Right atrium auricular region (tissue), 2 donors: ENCODE data around the gene CHST5. TPM values are rescaled to one million over a fixed set of nuclear protein-coding genes. Genes with fewer than 3 reads are reported as not detected.

ENCODE experiments used
- DNase-seq: peaks from one replicate; pipeline ENCODE4 v3.0.0-alpha.2; 2019; ENCODE audit warnings: low spot score
- H3K27ac ChIP-seq, 2 donors: fragments of 200-600 bp; sonication (generic); 1 replicate in 1 of 2; 2 replicates in 1 of 2; pipeline ENCODE4 v1.5.1; 2016 to 2019
- H3K27me3 ChIP-seq, 2 donors: fragments of 200-600 bp; sonication (generic); one replicate each; pipeline versions ENCODE4 v1.5.1 to v1.6.0; 2017 to 2019
- H3K36me3 ChIP-seq: fragments of 200-600 bp; sonication (generic); one replicate; pipeline ENCODE4 v1.5.1; 2016
- H3K4me1 ChIP-seq, 2 donors: fragments of 200-600 bp; sonication (generic); one replicate each; pipeline versions ENCODE4 v1.5.1 to v1.6.0; 2017 to 2019
- H3K4me3 ChIP-seq, 2 donors: fragments of 200-600 bp; sonication (generic); 1 replicate in 1 of 2; 2 replicates in 1 of 2; pipeline ENCODE4 v1.5.1; 2017 to 2019; ENCODE audit warnings: mild to moderate bottlenecking in 1 of 2, moderate library complexity in 1 of 2
- H3K9me3 ChIP-seq, 2 donors: fragments of 200-600 bp; sonication (generic); one replicate each; pipeline ENCODE4 v1.5.1; 2019
- total RNA-seq, 2 donors: library from RNA; depleted of rRNA; stranded (reverse); fragments of >200 nt; gene quantifications; one replicate each; pipeline ENCODE4 v1.1.0, GENCODE V29; 2016
- TF ChIP-seq, protein P1 (sequence below), 2 donors: fragments of 200-600 bp; sonication (generic); IDR thresholded peaks; one replicate each; pipeline ENCODE4 v1.5.1; 2019; ENCODE audit warnings: antibody characterized with exemption in 2 of 2

CHST5 gene
- total RNA-seq, 2 donors from 2014 or later: 0.16 TPM; not detected in 1

DNA sequence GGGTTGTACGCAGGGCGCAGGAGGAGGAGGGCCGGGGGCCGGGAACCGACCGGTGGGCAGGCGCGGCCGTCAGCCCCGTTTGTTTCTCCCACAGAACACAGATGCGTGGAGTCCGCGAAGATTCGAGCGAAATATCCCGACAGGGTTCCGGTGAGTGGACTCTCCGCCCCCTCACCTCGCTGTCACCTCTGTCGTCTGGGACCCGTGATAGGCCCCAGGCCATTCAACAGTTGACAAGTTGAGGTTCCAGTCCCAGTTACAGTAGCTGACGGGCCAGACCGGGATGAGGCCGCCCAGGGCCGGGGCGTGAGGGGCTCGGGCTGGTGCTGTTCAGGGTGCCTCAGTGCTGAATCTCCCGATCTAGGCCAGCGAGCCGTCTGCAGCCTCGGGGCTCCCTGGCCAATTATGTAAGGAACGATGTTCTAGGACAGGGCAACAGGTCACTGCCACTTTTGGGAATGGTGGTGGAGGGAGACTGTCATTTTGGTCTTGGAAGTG, 30.9 kb upstream of the CHST5 start:
- Histone ChIP-seq H3K9me3 (no peaks in the 10 kb centered on the region), H3K36me3 (peaks cover 36% of the 10 kb centered on the region), H3K4me3 (peak overlapping the region; percentile 83 to 95), H3K27me3 (no peaks in the 10 kb centered on the region), H3K27ac (peak overlapping the region; percentile 80 to 85), H3K4me1 (peaks cover 0 to 60% of the 10 kb centered on the region in 2 donors)
- TF ChIP-seq, protein P1, sequence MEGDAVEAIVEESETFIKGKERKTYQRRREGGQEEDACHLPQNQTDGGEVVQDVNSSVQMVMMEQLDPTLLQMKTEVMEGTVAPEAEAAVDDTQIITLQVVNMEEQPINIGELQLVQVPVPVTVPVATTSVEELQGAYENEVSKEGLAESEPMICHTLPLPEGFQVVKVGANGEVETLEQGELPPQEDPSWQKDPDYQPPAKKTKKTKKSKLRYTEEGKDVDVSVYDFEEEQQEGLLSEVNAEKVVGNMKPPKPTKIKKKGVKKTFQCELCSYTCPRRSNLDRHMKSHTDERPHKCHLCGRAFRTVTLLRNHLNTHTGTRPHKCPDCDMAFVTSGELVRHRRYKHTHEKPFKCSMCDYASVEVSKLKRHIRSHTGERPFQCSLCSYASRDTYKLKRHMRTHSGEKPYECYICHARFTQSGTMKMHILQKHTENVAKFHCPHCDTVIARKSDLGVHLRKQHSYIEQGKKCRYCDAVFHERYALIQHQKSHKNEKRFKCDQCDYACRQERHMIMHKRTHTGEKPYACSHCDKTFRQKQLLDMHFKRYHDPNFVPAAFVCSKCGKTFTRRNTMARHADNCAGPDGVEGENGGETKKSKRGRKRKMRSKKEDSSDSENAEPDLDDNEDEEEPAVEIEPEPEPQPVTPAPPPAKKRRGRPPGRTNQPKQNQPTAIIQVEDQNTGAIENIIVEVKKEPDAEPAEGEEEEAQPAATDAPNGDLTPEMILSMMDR (IDR thresholded peaks at IDR 0.05): no peak
- DNase-seq: no peak

DNA sequence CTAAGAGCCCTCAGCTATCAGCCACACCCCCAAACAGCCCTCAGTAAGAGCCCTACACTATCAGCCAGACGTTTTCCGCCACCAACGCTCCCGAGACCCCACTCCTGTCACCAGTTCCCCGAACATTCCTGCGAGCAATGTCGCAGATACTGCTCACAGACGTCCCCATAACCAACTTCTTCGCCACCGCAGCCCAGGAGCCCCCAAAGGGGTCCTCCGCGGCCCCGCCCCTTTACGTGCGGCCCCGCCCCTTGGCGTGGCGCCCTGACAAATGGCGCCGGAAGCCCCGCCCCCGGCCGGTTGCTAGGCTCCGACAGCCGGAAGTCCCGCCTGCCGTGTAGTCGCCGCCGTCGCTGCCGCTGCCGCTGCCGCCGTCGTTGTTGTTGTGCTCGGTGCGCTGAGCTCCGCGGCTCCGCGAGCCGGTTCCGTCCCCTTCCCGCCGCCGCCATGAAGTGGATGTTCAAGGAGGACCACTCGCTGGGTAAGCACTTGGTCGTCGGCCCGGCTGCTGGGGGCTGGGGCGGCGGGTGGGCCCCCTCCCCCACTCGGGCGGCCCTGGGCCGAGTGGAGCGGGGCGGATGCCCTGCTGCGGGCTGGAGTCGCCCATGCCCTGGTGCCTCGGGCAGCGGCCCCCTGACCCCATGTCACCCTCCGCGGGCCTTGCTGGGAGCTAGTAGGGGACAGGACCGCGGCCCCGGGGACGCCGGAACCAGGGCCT, 30.3 kb upstream of the CHST5 start, which contains the start of gene GABARAPL2:
Gene GABARAPL2, plus strand, starts transcription at position 340 of the 718 bp plus-strand sequence. Its CDS starts 108 bp downstream, at position 448.
- H3K4me1 ChIP-seq: peaks cover 0 to 54% of the 10 kb centered on the region in 2 donors
- H3K27me3 ChIP-seq: no peaks in the 10 kb centered on the region
- peak within 1 kb of the TSS; percentile 80 to 85 for H3K27ac ChIP-seq
- peaks cover 30% of the 10 kb centered on the region for H3K36me3 ChIP-seq
- DNase-seq: peak; percentile 82
- TF ChIP-seq, protein P1 (IDR thresholded peaks at IDR 0.05): no peak
- H3K4me3 ChIP-seq: peak within 1 kb of the TSS; percentile 83 to 95
- no peaks in the 10 kb centered on the region for H3K9me3 ChIP-seq

DNA sequence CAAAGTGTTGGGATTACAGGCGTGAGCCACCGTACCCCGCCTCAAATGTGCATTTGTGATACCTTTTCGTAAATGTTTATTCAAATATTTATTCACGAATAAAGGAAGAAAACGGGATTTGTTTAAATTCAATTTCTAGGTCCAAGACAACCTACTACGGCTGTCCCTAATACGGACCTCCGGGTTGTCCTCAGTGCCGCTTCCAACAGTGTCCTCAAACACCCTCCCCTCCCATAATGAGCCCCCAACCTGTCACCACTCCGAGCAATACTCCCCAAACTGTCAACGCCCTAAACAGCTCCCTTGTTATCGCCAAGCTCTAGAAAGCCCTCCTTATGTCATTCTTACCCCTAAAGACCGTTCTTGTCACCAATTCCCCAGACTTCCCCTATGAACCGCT, 29.7 kb upstream of the CHST5 start:
- H3K9me3 ChIP-seq: no peaks in the 10 kb centered on the region
- peak overlapping the region; percentile 80 to 85 for H3K27ac ChIP-seq
- peaks cover 25% of the 10 kb centered on the region for H3K36me3 ChIP-seq
- no peak for DNase-seq
- TF ChIP-seq, protein P1 (IDR thresholded peaks at IDR 0.05): no peak
- H3K4me1 ChIP-seq: peaks cover 0 to 48% of the 10 kb centered on the region in 2 donors
- no peaks in the 10 kb centered on the region for H3K27me3 ChIP-seq
- H3K4me3 ChIP-seq: peak overlapping the region; percentile 83 to 95

DNA sequence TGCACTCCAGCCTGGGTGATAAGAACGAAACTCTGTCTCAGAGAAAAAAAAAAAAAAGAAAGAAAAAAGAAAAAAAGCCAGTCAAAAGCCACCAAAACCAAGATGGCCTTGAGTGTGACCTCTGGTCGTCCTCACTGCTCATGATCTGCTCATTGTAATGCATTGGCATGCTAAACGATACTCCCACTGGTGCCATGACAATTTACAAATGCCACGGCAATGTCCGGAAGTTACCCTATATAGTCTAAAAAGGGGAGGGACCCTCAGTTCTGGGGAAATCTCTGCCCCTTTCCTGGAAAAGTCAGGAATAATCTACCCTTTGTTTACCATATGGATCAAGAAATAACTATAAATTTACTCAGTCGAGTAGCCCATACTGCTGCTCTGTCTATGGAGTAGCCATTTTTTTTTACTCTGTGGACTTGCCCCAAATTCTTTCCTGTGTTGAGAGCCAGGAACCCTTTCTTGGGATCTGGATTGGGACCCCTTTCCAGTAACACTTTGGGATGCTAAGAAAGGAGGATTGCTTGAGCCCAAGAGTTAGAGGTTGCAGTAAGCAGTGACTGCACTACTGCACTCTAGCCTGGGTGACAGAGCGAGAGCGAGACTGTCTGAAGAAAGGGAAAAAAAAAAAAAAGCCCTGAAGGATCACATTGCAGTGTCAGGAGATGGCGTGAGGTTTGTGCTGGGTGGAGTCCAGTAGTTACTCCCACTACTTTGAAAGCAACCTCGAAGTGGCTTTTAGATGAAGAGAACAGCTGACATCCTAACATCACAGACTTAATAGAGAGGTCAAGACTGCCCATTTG, 23.9 kb upstream of the CHST5 start:
- Histone ChIP-seq H3K4me3 (no peak overlapping the region), H3K27me3 (no peaks in the 10 kb centered on the region), H3K36me3 (no peaks in the 10 kb centered on the region), H3K4me1 (peaks cover 0 to 12% of the 10 kb centered on the region in 2 donors), H3K27ac (peak overlapping the region in 1 of 2 donors; percentile 51), H3K9me3 (no peaks in the 10 kb centered on the region)
- TF ChIP-seq, protein P1 (IDR thresholded peaks at IDR 0.05): no peak
- DNase-seq: no peak

DNA sequence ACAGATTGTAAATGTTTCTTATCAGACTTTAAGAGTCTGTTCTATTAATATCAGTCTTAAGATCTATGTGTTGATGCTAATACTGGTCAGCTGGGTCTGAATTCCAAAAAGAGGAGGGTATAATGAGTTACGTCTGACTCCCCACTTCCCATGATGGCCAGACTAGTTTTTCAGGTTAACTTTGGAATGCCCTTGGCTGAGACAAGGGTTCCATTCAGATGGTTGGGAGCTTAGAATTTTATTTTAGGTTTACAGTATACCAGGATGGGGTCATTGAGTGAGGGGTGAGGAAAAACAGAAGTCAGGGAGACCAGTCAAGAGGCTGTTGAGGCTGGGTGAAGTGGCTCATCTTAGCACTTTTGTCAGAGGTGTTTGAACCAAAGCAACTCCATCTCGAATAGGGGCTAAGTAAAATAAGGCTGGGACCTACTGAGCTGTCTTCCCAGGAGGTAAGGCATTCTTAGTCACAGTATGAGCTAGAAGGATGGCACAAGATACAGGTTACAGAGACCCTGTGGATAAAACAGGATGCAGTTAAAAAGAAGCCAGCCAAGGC, 23.0 kb upstream of the CHST5 start:
- no peaks in the 10 kb centered on the region for H3K36me3 ChIP-seq
- no peak overlapping the region for H3K27ac ChIP-seq
- no peaks in the 10 kb centered on the region for H3K9me3 ChIP-seq
- no peak for DNase-seq
- TF ChIP-seq, protein P1 (IDR thresholded peaks at IDR 0.05): no peak
- peaks cover 0 to 12% of the 10 kb centered on the region in 2 donors for H3K4me1 ChIP-seq
- H3K27me3 ChIP-seq: no peaks in the 10 kb centered on the region
- H3K4me3 ChIP-seq: no peak overlapping the region
